Peyer's patch (tissue), 4 donors: ENCODE measurements around the gene FNDC3B. TPM values are rescaled to one million over a fixed set of nuclear protein-coding genes. Genes with fewer than 3 reads are reported as not detected.

Experiments
- DNase-seq, 3 donors: peaks; one replicate each; pipeline ENCODE4 v3.0.0-alpha.2; 2017 to 2019
- H3K27ac ChIP-seq, 4 donors: fragments of 200-600 bp; sonication (generic); one replicate each; pipeline ENCODE4 v1.5.1; 2016 to 2019
- H3K27me3 ChIP-seq, 2 donors: fragments of 200-600 bp; sonication (generic); one replicate each; pipeline ENCODE4 v1.5.1; 2019
- H3K36me3 ChIP-seq, 3 donors: fragments of 200-600 bp; sonication (generic); one replicate each; pipeline ENCODE4 v1.5.1; 2016 to 2019
- H3K4me1 ChIP-seq, 4 donors: fragments of 200-600 bp; sonication (generic); one replicate each; pipeline ENCODE4 v1.5.1; 2016 to 2019
- H3K4me3 ChIP-seq, 4 donors: fragments of 200-600 bp; sonication (generic); 1 replicate in 3 of 4; 2 replicates in 1 of 4; pipeline ENCODE4 v1.5.1; 2016 to 2019; ENCODE audit warnings: mild to moderate bottlenecking in 1 of 4
- H3K9me3 ChIP-seq, 4 donors: fragments of 200-600 bp; sonication (generic); one replicate each; pipeline ENCODE4 v1.5.1; 2016 to 2019; ENCODE audit warnings: mild to moderate bottlenecking in 1 of 4
- CTCF ChIP-seq, 6 experiments: fragments of 450-650 bp in 4 of 6; fragments of 200-600 bp in 2 of 6; sonication (generic) in 1 of 6; IDR thresholded peaks; one replicate each; pipeline ENCODE4 v1.5.1; 2017 to 2019; ENCODE audit warnings: antibody characterized with exemption in 6 of 6, mild to moderate bottlenecking in 3 of 6, moderate library complexity in 1 of 6
- POLR2A ChIP-seq, 2 donors: fragments of 450-650 bp; IDR thresholded peaks; one replicate each; pipeline ENCODE4 v1.5.1; 2017; ENCODE audit warnings: antibody characterized with exemption in 2 of 2, mild to moderate bottlenecking in 2 of 2, moderate library complexity in 2 of 2
- total RNA-seq, 4 donors: library from RNA; depleted of rRNA; stranded (reverse); fragments of >200 nt; gene quantifications; one replicate each; pipeline ENCODE4 v1.1.0, GENCODE V29; 2016

The FNDC3B gene
- total RNA-seq, 4 donors from 2014 or later, result 28.7 to 74.3 (median 54.6) TPM

DNA sequence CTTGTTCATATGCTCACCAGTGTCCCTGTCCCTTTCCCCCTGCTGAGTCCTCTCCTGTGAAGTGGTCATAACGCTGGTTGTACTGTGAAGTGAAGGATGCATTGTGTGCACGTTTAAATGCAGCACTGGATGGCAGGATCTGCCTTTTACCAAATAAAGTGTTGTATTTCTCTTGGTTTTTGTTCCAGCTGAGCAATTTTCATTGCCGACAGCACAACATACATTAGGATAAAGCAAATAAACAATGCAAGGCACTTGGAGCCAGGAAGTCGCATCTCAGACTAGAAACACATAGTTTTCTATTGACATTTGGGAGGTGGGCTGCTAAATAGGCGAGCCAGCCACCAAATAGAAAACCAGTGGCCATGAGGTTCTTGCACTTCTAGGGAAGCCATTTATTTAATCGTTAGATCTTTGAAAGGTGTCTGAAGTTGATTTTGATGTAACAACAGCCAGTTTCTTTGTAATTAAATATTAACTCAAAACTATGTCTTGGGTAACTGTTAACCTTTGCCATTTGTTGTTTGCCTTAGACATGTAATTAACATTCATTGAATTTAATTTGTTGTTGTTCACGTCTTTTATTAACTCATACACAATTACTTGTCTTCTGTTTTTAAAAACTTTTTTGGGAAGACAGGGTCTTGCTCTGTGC, 185.3 kb downstream of the FNDC3B start:
- Histone ChIP-seq H3K27ac (no peak overlapping the region), H3K4me3 (no peak overlapping the region), H3K36me3 (peaks cover 0 to 7% (median 0%) of the 10 kb centered on the region in 3 donors), H3K4me1 (no peaks in the 10 kb centered on the region), H3K27me3 (no peaks in the 10 kb centered on the region), H3K9me3 (no peaks in the 10 kb centered on the region)
- DNase-seq, result no peak
- TF ChIP-seq POLR2A (IDR thresholded peaks at IDR 0.05) (no peak), CTCF (IDR thresholded peaks at IDR 0.05) (no peak)

DNA sequence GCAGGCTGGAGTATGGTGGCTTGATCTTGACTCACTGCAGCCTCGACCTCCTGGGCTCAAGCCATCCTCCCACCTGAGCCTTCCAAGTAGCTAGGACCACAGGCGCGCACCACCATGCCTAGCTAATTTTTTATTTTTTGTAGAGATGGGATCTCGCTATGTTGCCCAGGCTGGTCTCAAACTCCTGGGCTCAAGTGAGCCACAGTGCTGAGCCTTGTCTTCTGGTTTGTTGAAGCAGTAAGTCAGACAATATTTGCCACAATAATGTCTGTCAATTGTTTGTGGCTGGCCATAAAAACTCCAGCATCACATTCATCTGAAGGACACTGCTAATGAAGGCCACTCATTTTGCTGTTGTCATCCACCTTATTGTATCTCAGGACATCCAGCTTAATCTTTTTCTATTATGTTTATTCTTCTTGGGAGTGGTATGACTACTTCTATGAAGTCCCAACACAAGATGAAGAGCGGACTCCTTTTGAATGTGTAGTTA, 185.9 kb downstream of the FNDC3B start:
- DNase-seq, result no peak
- Histone ChIP-seq H3K4me3 (no peak overlapping the region), H3K27me3 (no peaks in the 10 kb centered on the region), H3K4me1 (no peaks in the 10 kb centered on the region), H3K27ac (no peak overlapping the region), H3K36me3 (peaks cover 0 to 7% (median 0%) of the 10 kb centered on the region in 3 donors), H3K9me3 (no peaks in the 10 kb centered on the region)
- TF ChIP-seq POLR2A (IDR thresholded peaks at IDR 0.05) (no peak), CTCF (IDR thresholded peaks at IDR 0.05) (no peak)

DNA sequence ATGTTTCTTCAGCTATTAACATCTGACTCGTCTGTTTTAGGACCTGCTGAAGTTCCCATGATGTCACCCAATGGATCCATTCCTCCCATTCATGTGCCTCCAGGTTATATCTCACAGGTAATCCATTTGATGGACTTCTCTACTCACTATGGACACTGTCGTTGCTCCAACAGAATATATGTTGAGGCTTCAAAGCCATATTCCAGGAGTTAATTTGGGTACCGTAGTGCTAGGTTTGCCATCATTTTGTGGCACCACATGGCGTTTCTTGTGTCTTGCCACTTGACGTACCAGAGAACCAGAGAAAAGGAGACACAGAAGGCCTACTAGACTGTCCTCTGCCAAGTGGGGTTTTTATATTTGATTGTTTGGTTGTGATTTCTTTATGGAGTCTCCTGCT, 187.5 kb downstream of the FNDC3B start:
- Histone ChIP-seq H3K27me3 (no peaks in the 10 kb centered on the region), H3K4me3 (no peak overlapping the region), H3K9me3 (no peaks in the 10 kb centered on the region), H3K27ac (no peak overlapping the region), H3K4me1 (no peaks in the 10 kb centered on the region), H3K36me3 (peaks cover 0 to 7% (median 0%) of the 10 kb centered on the region in 3 donors)
- no peak for DNase-seq
- TF ChIP-seq POLR2A (IDR thresholded peaks at IDR 0.05) (no peak), CTCF (IDR thresholded peaks at IDR 0.05) (no peak)

GRCh38 chr3:172227340-172228035, 188.1 kb downstream of the FNDC3B start:
- H3K27ac ChIP-seq, result no peak overlapping the region
- no peak for DNase-seq
- H3K4me1 ChIP-seq, result no peaks in the 10 kb centered on the region
- H3K9me3 ChIP-seq, result no peaks in the 10 kb centered on the region
- no peak overlapping the region for H3K4me3 ChIP-seq
- TF ChIP-seq CTCF (IDR thresholded peaks at IDR 0.05) (no peak), POLR2A (IDR thresholded peaks at IDR 0.05) (no peak)
- peaks cover 0 to 7% (median 0%) of the 10 kb centered on the region in 3 donors for H3K36me3 ChIP-seq
- H3K27me3 ChIP-seq, result no peaks in the 10 kb centered on the region

GRCh38 chr3:172228036-172228415, 188.6 kb downstream of the FNDC3B start:
- Histone ChIP-seq H3K27ac (no peak overlapping the region), H3K4me1 (no peaks in the 10 kb centered on the region), H3K9me3 (no peaks in the 10 kb centered on the region), H3K4me3 (no peak overlapping the region), H3K36me3 (peaks cover 0 to 7% (median 0%) of the 10 kb centered on the region in 3 donors), H3K27me3 (no peaks in the 10 kb centered on the region)
- DNase-seq, result no peak
- TF ChIP-seq POLR2A (IDR thresholded peaks at IDR 0.05), result no peak

GRCh38 chr3:172229462-172229861, 190.1 kb downstream of the FNDC3B start:
- Histone ChIP-seq H3K36me3 (peaks cover 0 to 7% (median 0%) of the 10 kb centered on the region in 3 donors), H3K9me3 (no peaks in the 10 kb centered on the region), H3K27me3 (no peaks in the 10 kb centered on the region), H3K4me1 (no peaks in the 10 kb centered on the region), H3K4me3 (no peak overlapping the region), H3K27ac (no peak overlapping the region)
- TF ChIP-seq POLR2A (IDR thresholded peaks at IDR 0.05), result no peak
- no peak for TF ChIP-seq CTCF (IDR thresholded peaks at IDR 0.05)
- no peak for DNase-seq
